Nephron (organoid): ENCODE results near the gene KCNMB1.

Experiments used
- H3K27ac Mint-ChIP-seq, 3 experiments: 2 replicates each; pipeline ENCODE4 v1.8.0; 2020; ENCODE audit warnings: mixed read lengths in 3 of 3, mild to moderate bottlenecking in 2 of 3, moderate library complexity in 1 of 3
- H3K27me3 Mint-ChIP-seq: 2 replicates; pipeline ENCODE4 v1.8.0; 2021; ENCODE audit warnings: low read depth, mild to moderate bottlenecking, moderate library complexity, mixed read lengths
- H3K36me3 Mint-ChIP-seq: 2 replicates; pipeline ENCODE4 v1.8.0; 2020; ENCODE audit warnings: low read depth, mixed read lengths
- H3K4me1 Mint-ChIP-seq: 2 replicates; pipeline ENCODE4 v1.8.0; 2020; ENCODE audit warnings: mixed read lengths
- H3K4me3 Mint-ChIP-seq, 3 experiments: 2 replicates each; pipeline ENCODE4 v1.8.0; 2020; ENCODE audit warnings: mild to moderate bottlenecking in 3 of 3, mixed read lengths in 3 of 3, moderate library complexity in 2 of 3
- H3K9me3 Mint-ChIP-seq: 2 replicates; pipeline ENCODE4 v1.8.0; 2020; ENCODE audit warnings: mixed read lengths
- CTCF ChIP-seq, 3 experiments: fragments of 200-600 bp; sonication (generic); IDR thresholded peaks; one replicate each; pipeline ENCODE4 v1.5.0; 2021; ENCODE audit warnings: antibody characterized with exemption in 3 of 3; ENCODE audit not compliant: unreplicated experiment in 3 of 3

Gene KCNMB1

GRCh38 chr5:170432669-170433068 is 43.5 kb upstream of the KCNMB1 start:
- Mint-ChIP-seq H3K9me3 (no peaks in the 10 kb centered on the region), H3K27me3 (peaks cover 21% of the 10 kb centered on the region), H3K36me3 (no peaks in the 10 kb centered on the region), H3K27ac (no peak overlapping the region), H3K4me1 (peaks cover 34% of the 10 kb centered on the region), H3K4me3 (no peak overlapping the region)
- TF ChIP-seq CTCF (IDR thresholded peaks at IDR 0.05; ENCODE audit: unreplicated experiment in 3 of 3) = no peak

DNA sequence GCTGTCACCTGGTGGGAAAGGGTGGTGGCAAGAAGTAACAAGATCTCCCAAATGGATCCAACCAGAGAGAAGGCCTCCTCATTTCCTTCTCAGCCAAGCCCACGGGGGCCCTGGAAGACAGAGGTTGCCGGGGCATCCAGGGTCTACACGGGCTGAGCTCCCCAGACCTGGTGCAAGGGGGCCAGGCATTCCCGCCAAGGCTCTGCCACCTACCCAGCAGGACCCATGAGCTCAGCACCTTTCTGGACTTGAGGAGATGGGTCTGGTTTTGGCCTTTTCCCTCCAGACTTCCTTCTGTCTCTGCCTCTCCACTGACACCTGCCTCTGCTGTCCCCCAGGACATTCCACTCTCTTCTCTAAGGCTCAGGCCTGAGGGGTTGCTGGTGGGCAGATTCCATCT is 42.4 kb upstream of the KCNMB1 start:
- H3K4me1 Mint-ChIP-seq = peaks cover 35% of the 10 kb centered on the region
- H3K4me3 Mint-ChIP-seq = no peak overlapping the region
- H3K27me3 Mint-ChIP-seq = peaks cover 19% of the 10 kb centered on the region
- no peaks in the 10 kb centered on the region for H3K36me3 Mint-ChIP-seq
- H3K27ac Mint-ChIP-seq = peak overlapping the region in 1 of 3 experiments; percentile 42
- no peak for TF ChIP-seq CTCF (IDR thresholded peaks at IDR 0.05; ENCODE audit: unreplicated experiment in 3 of 3)
- no peaks in the 10 kb centered on the region for H3K9me3 Mint-ChIP-seq

DNA sequence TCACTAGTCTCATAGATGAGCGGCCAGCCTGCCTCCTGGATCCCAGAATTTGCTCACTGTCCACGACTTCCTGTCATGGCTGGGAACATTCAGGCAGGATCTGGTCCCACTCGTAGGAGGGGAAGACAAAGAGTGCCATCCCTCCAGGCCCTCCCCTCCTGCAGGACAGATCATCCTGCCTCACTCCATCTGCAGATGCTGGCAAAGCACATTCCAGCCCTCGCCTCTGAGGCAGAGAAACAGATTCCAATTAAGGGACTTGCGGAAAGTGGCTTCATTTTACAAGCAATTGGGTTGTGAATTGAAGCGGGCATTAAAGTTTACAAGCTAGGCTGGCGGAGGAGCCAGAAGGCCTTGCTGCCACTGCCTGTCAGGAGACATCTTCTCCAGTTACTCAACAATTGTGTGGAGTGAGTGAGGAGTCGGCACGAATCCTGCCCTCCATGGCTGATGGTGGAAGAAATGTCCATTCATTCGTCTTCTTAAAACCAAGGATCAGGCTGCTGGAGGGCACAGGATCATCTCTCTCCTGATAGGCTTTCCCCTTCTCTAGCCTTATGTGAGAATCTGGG is 41.8 kb upstream of the KCNMB1 start:
- no peaks in the 10 kb centered on the region for H3K9me3 Mint-ChIP-seq
- TF ChIP-seq CTCF (IDR thresholded peaks at IDR 0.05; ENCODE audit: unreplicated experiment in 3 of 3) = no peak
- no peaks in the 10 kb centered on the region for H3K36me3 Mint-ChIP-seq
- H3K27me3 Mint-ChIP-seq = peaks cover 18% of the 10 kb centered on the region
- H3K4me1 Mint-ChIP-seq = peaks cover 39% of the 10 kb centered on the region
- peak overlapping the region; percentile 13 to 68 (median 14) for H3K27ac Mint-ChIP-seq
- no peak overlapping the region for H3K4me3 Mint-ChIP-seq

DNA sequence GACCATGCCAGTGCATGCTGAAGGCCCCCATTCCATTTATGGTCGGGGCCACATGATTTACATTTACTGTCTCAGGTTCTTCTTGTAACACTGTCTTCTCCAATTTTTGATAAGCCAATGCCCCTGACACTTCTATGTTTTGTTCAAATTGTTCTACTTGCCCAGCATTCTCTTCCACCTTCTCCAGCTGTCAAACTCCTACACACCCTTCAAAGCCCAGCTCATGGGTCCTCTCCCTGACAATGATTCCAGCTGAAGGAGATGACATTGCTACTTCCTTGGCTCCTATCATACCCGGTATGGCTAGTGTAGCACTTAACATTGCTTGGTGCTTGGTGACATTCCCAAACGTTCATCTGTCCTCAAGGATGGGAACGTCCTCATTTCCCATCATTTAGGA is 41.1 kb upstream of the KCNMB1 start:
- TF ChIP-seq CTCF (IDR thresholded peaks at IDR 0.05; ENCODE audit: unreplicated experiment in 3 of 3) = no peak
- Mint-ChIP-seq H3K4me3 (no peak overlapping the region), H3K27ac (no peak overlapping the region), H3K9me3 (no peaks in the 10 kb centered on the region), H3K36me3 (no peaks in the 10 kb centered on the region), H3K27me3 (peaks cover 18% of the 10 kb centered on the region), H3K4me1 (peaks cover 39% of the 10 kb centered on the region)

DNA sequence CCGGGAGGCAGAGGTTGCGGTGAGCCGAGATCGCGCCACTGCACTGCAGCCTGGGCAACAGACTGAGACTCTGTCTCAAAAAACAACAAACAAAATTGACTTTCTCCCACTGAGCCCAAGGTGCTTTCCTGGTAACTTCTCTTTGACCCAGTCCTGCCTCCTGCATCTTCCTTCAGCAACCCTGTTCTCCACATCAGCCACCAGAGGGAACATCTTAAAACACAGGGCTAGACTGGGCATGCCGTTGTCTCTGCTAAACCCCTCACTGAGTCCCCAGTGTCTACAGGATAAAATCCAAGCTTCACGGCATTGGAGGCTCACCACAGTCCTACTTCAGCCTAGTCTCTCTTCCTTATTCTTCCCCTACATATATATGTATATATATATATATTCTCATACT is 39.8 kb upstream of the KCNMB1 start:
- Mint-ChIP-seq H3K4me1 (peaks cover 45% of the 10 kb centered on the region), H3K4me3 (no peak overlapping the region), H3K27ac (peak overlapping the region in 2 of 3 experiments; percentile 44 to 56), H3K27me3 (peaks cover 21% of the 10 kb centered on the region), H3K9me3 (no peaks in the 10 kb centered on the region), H3K36me3 (no peaks in the 10 kb centered on the region)
- peak in 1 of 3 experiments; percentile 12 for TF ChIP-seq CTCF (IDR thresholded peaks at IDR 0.05; ENCODE audit: unreplicated experiment in 3 of 3)

- H3K9me3 Mint-ChIP-seq = no peaks in the 10 kb centered on the region
- peaks cover 21% of the 10 kb centered on the region for H3K27me3 Mint-ChIP-seq
- H3K36me3 Mint-ChIP-seq = no peaks in the 10 kb centered on the region
- H3K4me3 Mint-ChIP-seq = peak overlapping the region in 1 of 3 experiments; percentile 10
- peak overlapping the region; percentile 48 to 63 (median 49) for H3K27ac Mint-ChIP-seq
- TF ChIP-seq CTCF (IDR thresholded peaks at IDR 0.05; ENCODE audit: unreplicated experiment in 3 of 3) = no peak
- H3K4me1 Mint-ChIP-seq = peaks cover 58% of the 10 kb centered on the region
Observed at GRCh38 chr5:170427672-170428236, 38.6 kb upstream of the KCNMB1 start.
